ENCODE results near the gene SLC47A2. TPM values are rescaled to one million over a fixed set of nuclear protein-coding genes. Genes with fewer than 3 reads are reported as not detected.

Gene SLC47A2
- total and polyA plus RNA-seq, 2 of the 13 experiments (the other 11 are each of a cell fraction or from before 2014, with no cell fraction given) = 0.04 TPM; not detected in 1

- TF ChIP-seq ZNF251 (CRISPR knock-in tag; IDR thresholded peaks at IDR 0.05) = no peak
- TF ChIP-seq ETS1 (CRISPR knock-in tag; IDR thresholded peaks at IDR 0.05) = no peak
- no peak for TF ChIP-seq SPEN (CRISPR knock-in tag; IDR thresholded peaks at IDR 0.05; ENCODE audit: low read depth)
- no peak for TF ChIP-seq RBFOX2 (IDR thresholded peaks at IDR 0.05; ENCODE audit: low read depth, low read length)
Observed at GRCh38 chr17:19750835-19751234, 34.5 kb upstream of the SLC47A2 start (continued).

- Histone ChIP-seq H3K9me3 (ENCODE audit: low read length) (no peaks in the 10 kb centered on the region), H3K27me3 (ENCODE audit: control insufficient read depth in 1 of 2, insufficient read depth in 2 of 2, low read length in 2 of 2) (no peaks in the 10 kb centered on the region), H3K4me2 (ENCODE audit: low read depth, low read length) (no peak overlapping the region), H3K4me3 (replicated peaks in 1 of 3; ENCODE audit: insufficient read depth in 1 of 3, low read depth in 2 of 3, low read length in 3 of 3) (no peak overlapping the region), H4K20me1 (ENCODE audit: insufficient read depth, low read length) (no peaks in the 10 kb centered on the region), H3K79me2 (ENCODE audit: insufficient read depth, low read length) (no peaks in the 10 kb centered on the region), H3K27ac (ENCODE audit: extremely low read length, insufficient read depth, low read length) (no peak overlapping the region), H3K36me3 (replicated peaks in 1 of 2; ENCODE audit: control insufficient read depth in 1 of 2, insufficient read depth in 2 of 2, low read length in 2 of 2) (no peaks in the 10 kb centered on the region), H2AFZ (ENCODE audit: low read length) (no peak overlapping the region), H3K4me1 (ENCODE audit: insufficient read depth, low read length) (peaks cover 64% of the 10 kb centered on the region), H3K9ac (ENCODE audit: insufficient read depth, low read depth, low read length) (no peak overlapping the region)
- intact Hi-C loops (cut with micrococcal nuclease; ENCODE audit: unreplicated experiment) = no loop called here
- no TSS peak for BruUV-seq (replicated peaks)
- ATAC-seq (no peak), DNase-seq (ENCODE audit: low spot score) (no peak), FAIRE-seq (no peak)
- WGBS (ENCODE audit: low lambda C conversion rate) = 85% methylated on average over 9 of the region's 9 CpGs
- POLR2A ChIA-PET = no interaction called here
- TF ChIP-seq RFX3 (CRISPR knock-in tag; IDR thresholded peaks at IDR 0.05) (no peak), RBM22 (optimal IDR thresholded peaks at IDR 0.05; ENCODE audit: low read length) (no peak), ZSCAN5A (CRISPR knock-in tag; IDR thresholded peaks at IDR 0.05; ENCODE audit: borderline replicate concordance) (no peak), ZNF33A (CRISPR knock-in tag; IDR thresholded peaks at IDR 0.05; ENCODE audit: borderline replicate concordance) (no peak), HCFC1 (IDR thresholded peaks at IDR 0.05; ENCODE audit: low read depth, low read length) (no peak), CENPX (CRISPR knock-in tag; IDR thresholded peaks at IDR 0.05) (no peak), CBX5 (CRISPR knock-in tag; IDR thresholded peaks at IDR 0.05; ENCODE audit: borderline replicate concordance) (no peak), ZBTB2 (CRISPR knock-in tag; IDR thresholded peaks at IDR 0.05; ENCODE audit: low read depth) (no peak), ARHGAP35 (CRISPR knock-in tag; IDR thresholded peaks at IDR 0.05; ENCODE audit: borderline replicate concordance) (no peak), ZNF607 (CRISPR knock-in tag; IDR thresholded peaks at IDR 0.05; ENCODE audit: borderline replicate concordance) (no peak), ZNF672 (CRISPR knock-in tag; IDR thresholded peaks at IDR 0.05) (no peak), NAIF1 (CRISPR knock-in tag; IDR thresholded peaks at IDR 0.05; ENCODE audit: borderline replicate concordance) (no peak)
- in situ Hi-C loops (cut with HindIII; ENCODE audit: extremely low pct_ligation_motif_present, low pct_unique_long_range_greater_than_20kb) = no loop called here
- CTCF ChIA-PET (ENCODE audit: low intra/inter-chr PET ratio, low total read pairs) = no interaction called here
Observed at GRCh38 chr17:19750020-19750572, 33.7 kb upstream of the SLC47A2 start.
